CD4-positive, alpha-beta memory T cell (primary cell): ENCODE results near the gene TGIF2. TPM values are rescaled to one million over a fixed set of nuclear protein-coding genes. Genes with fewer than 3 reads are reported as not detected.

Experiments
- CTCF ChIA-PET: fragments of 350-600 bp; sonication (Branson Sonifier 250); formaldehyde crosslinking; loops from one replicate; lab custom pipeline; 2021; ENCODE audit warnings: inconsistent platforms; ENCODE audit not compliant: partially characterized antibody; lab: Charles Lee
- POLR2A ChIA-PET: fragments of 350-600 bp; sonication (Branson Sonifier 250); formaldehyde crosslinking; loops from one replicate; lab custom pipeline; 2021; ENCODE audit not compliant: partially characterized antibody; lab: Charles Lee
- DNase-seq, 5 donors: peaks; one replicate each; pipeline versions ENCODE4 v3.0.0 to v3.0.0-alpha.2; 2020 to 2022; ENCODE audit warnings: mixed read lengths in 1 of 5
- H3K27ac ChIP-seq: one replicate; pipeline ENCODE4 v1.7.0; 2013; ENCODE audit warnings: low read depth, low read length
- H3K27me3 ChIP-seq: 2 replicates; pipeline ENCODE4 v1.7.0; 2013; ENCODE audit warnings: mild to moderate bottlenecking, low read length, moderate library complexity; ENCODE audit not compliant: insufficient read depth
- H3K36me3 ChIP-seq: 2 replicates; pipeline ENCODE4 v1.7.0; 2013; ENCODE audit warnings: mild to moderate bottlenecking, low read length, moderate library complexity; ENCODE audit not compliant: insufficient read depth
- H3K4me1 ChIP-seq: 2 replicates; pipeline ENCODE4 v1.7.0; 2013; ENCODE audit warnings: mild to moderate bottlenecking, low read length, moderate library complexity; ENCODE audit not compliant: insufficient read depth
- H3K4me3 ChIP-seq, 2 donors: one replicate each; pipeline ENCODE4 v1.7.0; 2013; ENCODE audit warnings: low read length in 2 of 2, mild to moderate bottlenecking in 1 of 2
- H3K9me3 ChIP-seq, 2 donors: one replicate each; pipeline ENCODE4 v1.7.0; 2013; ENCODE audit warnings: low read length in 2 of 2, control low read depth in 1 of 2; ENCODE audit not compliant: control insufficient read depth in 1 of 2
- H3K27ac Mint-ChIP-seq, 7 donors: one replicate each; pipeline ENCODE4 v1.8.0; 2020 to 2021; ENCODE audit warnings: mixed read lengths in 7 of 7, mild to moderate bottlenecking in 6 of 7, inconsistent platforms in 3 of 7, moderate library complexity in 3 of 7
- H3K27me3 Mint-ChIP-seq, 2 donors: one replicate each; pipeline ENCODE4 v1.8.0; 2020 to 2021; ENCODE audit warnings: mixed read lengths in 2 of 2
- H3K36me3 Mint-ChIP-seq, 2 donors: one replicate each; pipeline ENCODE4 v1.8.0; 2020 to 2021; ENCODE audit warnings: mixed read lengths in 2 of 2, inconsistent platforms in 1 of 2, mild to moderate bottlenecking in 1 of 2
- H3K4me1 Mint-ChIP-seq, 4 donors: one replicate each; pipeline ENCODE4 v1.8.0; 2020 to 2021; ENCODE audit warnings: mixed read lengths in 4 of 4, mild to moderate bottlenecking in 1 of 4
- H3K4me3 Mint-ChIP-seq, 8 donors: one replicate each; pipeline ENCODE4 v1.8.0; 2020 to 2021; ENCODE audit warnings: mixed read lengths in 8 of 8, mild to moderate bottlenecking in 7 of 8, moderate library complexity in 6 of 8, inconsistent platforms in 3 of 8
- H3K9me3 Mint-ChIP-seq, 8 donors: one replicate each; pipeline ENCODE4 v1.8.0; 2020 to 2021; ENCODE audit warnings: mixed read lengths in 8 of 8, mild to moderate bottlenecking in 5 of 8, inconsistent platforms in 3 of 8, moderate library complexity in 1 of 8
- intact Hi-C: fragments of 100-400 bp; cut with micrococcal nuclease; formaldehyde crosslinking; loops from one replicate; pipeline ENCODE4 v1.15.1; 2023
- polyA plus RNA-seq, 2 donors: library from polyadenylated mRNA; unstranded; fragments of 300-500 nt; fragmentation: Illumina TruSeq; gene quantifications; one replicate each; pipeline ENCODE4 v1.2.3, GENCODE V29; 2021
- total RNA-seq, 2 experiments: library from RNA; stranded (reverse); gene quantifications; one replicate each; pipeline ENCODE4 v1.2.3, GENCODE V29; 2021

Gene TGIF2
- total and polyA plus RNA-seq, 4 experiments from 2014 or later, result 19.2 to 35.0 (median 28.2) TPM

- no peak overlapping the region for H3K4me3 ChIP-seq
- no peaks in the 10 kb centered on the region for H3K27me3 Mint-ChIP-seq
- intact Hi-C loops, result no loop called here
- no peaks in the 10 kb centered on the region for H3K27me3 ChIP-seq
- peak in 1 of 5 donors; percentile 60 for DNase-seq
- peaks cover 31% of the 10 kb centered on the region for H3K36me3 ChIP-seq
- no peaks in the 10 kb centered on the region for H3K9me3 ChIP-seq
- peak overlapping the region in 1 of 8 donors; percentile 39 for H3K4me3 Mint-ChIP-seq
- ChIA-PET POLR2A (interaction anchor here (3.3 to 7.6 kb wide), 2 partner anchors 16 to 22 kb away, joined by 27 to 90 read pairs; partner anchors contain the start of genes RAB5IF and SLA2), CTCF (interaction anchor here (0.8 to 3.7 kb wide), 4 partner anchors 15 to 23 kb away, joined by 3 to 25 read pairs (median 4); partner anchors contain the start of genes RAB5IF and SLA2)
- peaks cover 0 to 2% (median 0%) of the 10 kb centered on the region in 8 donors for H3K9me3 Mint-ChIP-seq
- H3K4me1 ChIP-seq, result peaks cover 42% of the 10 kb centered on the region
- peak overlapping the region in 6 of 7 donors; percentile 37 to 76 (median 52) for H3K27ac Mint-ChIP-seq
- peaks cover 45 to 71% of the 10 kb centered on the region in 2 donors for H3K36me3 Mint-ChIP-seq
- H3K27ac ChIP-seq, result no peak overlapping the region
- peaks cover 31 to 75% (median 54%) of the 10 kb centered on the region in 4 donors for H3K4me1 Mint-ChIP-seq
These were observed 54.7 kb downstream of the TGIF2 start for GRCh38 chr20:36628076-36628475.

GRCh38 chr20:36629719-36630681, 56.6 kb downstream of the TGIF2 start:
- no peaks in the 10 kb centered on the region for H3K27me3 Mint-ChIP-seq
- Histone ChIP-seq H3K4me1 (peaks cover 32% of the 10 kb centered on the region), H3K9me3 (no peaks in the 10 kb centered on the region), H3K4me3 (peak overlapping the region in 1 of 2 donors; percentile 27), H3K36me3 (peaks cover 31% of the 10 kb centered on the region), H3K27ac (peak overlapping the region; percentile 36), H3K27me3 (no peaks in the 10 kb centered on the region)
- peak; percentile 37 to 52 (median 43) for DNase-seq
- peaks cover 0 to 2% (median 0%) of the 10 kb centered on the region in 8 donors for H3K9me3 Mint-ChIP-seq
- intact Hi-C loops, result loop anchor here (1.0 kb wide), 2 partner anchors 15 to 24 kb away; no protein-coding TSS in a partner anchor
- H3K4me1 Mint-ChIP-seq, result peaks cover 21 to 61% (median 45%) of the 10 kb centered on the region in 4 donors
- peaks cover 39 to 67% of the 10 kb centered on the region in 2 donors for H3K36me3 Mint-ChIP-seq
- ChIA-PET POLR2A (interaction anchor here (0.6 to 7.6 kb wide), 12 partner anchors 14 to 323 kb away, joined by 3 to 90 read pairs (median 4); partner anchors contain the start of genes RAB5IF and SLA2), CTCF (interaction anchor here (0.6 to 3.7 kb wide), 9 partner anchors 11 to 179 kb away, joined by 3 to 25 read pairs (median 4); partner anchors contain the start of gene SLA2)
- peak overlapping the region; percentile 94 to 98 (median 96) for H3K27ac Mint-ChIP-seq
- peak overlapping the region; percentile 75 to 91 (median 80) for H3K4me3 Mint-ChIP-seq

- peaks cover 32% of the 10 kb centered on the region for H3K4me1 ChIP-seq
- H3K4me3 Mint-ChIP-seq, result peak overlapping the region in 2 of 8 donors; percentile 37 to 49
- no peak for DNase-seq
- no peaks in the 10 kb centered on the region for H3K27me3 ChIP-seq
- H3K9me3 ChIP-seq, result no peaks in the 10 kb centered on the region
- H3K27ac ChIP-seq, result no peak overlapping the region
- POLR2A ChIA-PET, result interaction anchor here (2.4 to 7.6 kb wide), 2 partner anchors 13 to 57 kb away, joined by 7 to 90 read pairs; partner anchors contain the start of gene SLA2
- H3K27ac Mint-ChIP-seq, result peak overlapping the region; percentile 68 to 98 (median 85)
- CTCF ChIA-PET, result interaction anchor here (3.7 kb wide), 1 partner anchor 14 kb away, joined by 25 read pairs; the partner anchor contains the start of gene SLA2
- no peak overlapping the region for H3K4me3 ChIP-seq
- peaks cover 40% of the 10 kb centered on the region for H3K36me3 ChIP-seq
- H3K36me3 Mint-ChIP-seq, result peaks cover 42 to 72% of the 10 kb centered on the region in 2 donors
- peaks cover 21 to 65% (median 46%) of the 10 kb centered on the region in 4 donors for H3K4me1 Mint-ChIP-seq
- intact Hi-C loops, result no loop called here
- H3K9me3 Mint-ChIP-seq, result peaks cover 0 to 2% (median 0%) of the 10 kb centered on the region in 8 donors
- no peaks in the 10 kb centered on the region for H3K27me3 Mint-ChIP-seq
These were observed 58.2 kb downstream of the TGIF2 start for GRCh38 chr20:36631646-36632045.

GRCh38 chr20:36632147-36632486, 58.7 kb downstream of the TGIF2 start:
- ChIA-PET CTCF (interaction anchor here (3.7 kb wide), 1 partner anchor 14 kb away, joined by 25 read pairs; the partner anchor contains the start of gene SLA2), POLR2A (interaction anchor here (7.6 kb wide), 1 partner anchor 12 kb away, joined by 90 read pairs; the partner anchor contains the start of gene SLA2)
- Histone ChIP-seq H3K36me3 (peaks cover 39% of the 10 kb centered on the region), H3K9me3 (no peaks in the 10 kb centered on the region), H3K27me3 (no peaks in the 10 kb centered on the region), H3K4me3 (no peak overlapping the region), H3K4me1 (peaks cover 32% of the 10 kb centered on the region), H3K27ac (no peak overlapping the region)
- Mint-ChIP-seq H3K36me3 (peaks cover 41 to 69% of the 10 kb centered on the region in 2 donors), H3K27ac (peak overlapping the region; percentile 68 to 94 (median 85)), H3K9me3 (no peaks in the 10 kb centered on the region), H3K4me1 (peaks cover 23 to 65% (median 42%) of the 10 kb centered on the region in 4 donors), H3K27me3 (no peaks in the 10 kb centered on the region), H3K4me3 (peak overlapping the region in 3 of 8 donors; percentile 18 to 49 (median 37))
- no peak for DNase-seq
- intact Hi-C loops, result no loop called here

GRCh38 chr20:36632487-36633284, 59.3 kb downstream of the TGIF2 start:
- Mint-ChIP-seq H3K4me1 (peaks cover 23 to 64% (median 39%) of the 10 kb centered on the region in 4 donors), H3K27me3 (no peaks in the 10 kb centered on the region), H3K9me3 (no peaks in the 10 kb centered on the region), H3K4me3 (peak overlapping the region in 1 of 8 donors; percentile 37), H3K36me3 (peaks cover 41 to 65% of the 10 kb centered on the region in 2 donors), H3K27ac (peak overlapping the region in 5 of 7 donors; percentile 7 to 94 (median 70))
- no peaks in the 10 kb centered on the region for H3K27me3 ChIP-seq
- peaks cover 32% of the 10 kb centered on the region for H3K4me1 ChIP-seq
- H3K36me3 ChIP-seq, result peaks cover 33% of the 10 kb centered on the region
- ChIA-PET CTCF (interaction anchor here (1.0 kb wide), 1 partner anchor 14 kb away, joined by 3 read pairs; the partner anchor contains the start of gene SLA2), POLR2A (interaction anchor here (7.6 kb wide), 1 partner anchor 12 kb away, joined by 90 read pairs; the partner anchor contains the start of gene SLA2)
- H3K4me3 ChIP-seq, result no peak overlapping the region
- no peak overlapping the region for H3K27ac ChIP-seq
- intact Hi-C loops, result no loop called here
- no peaks in the 10 kb centered on the region for H3K9me3 ChIP-seq
- DNase-seq, result no peak

- peaks cover 30% of the 10 kb centered on the region for H3K36me3 ChIP-seq
- ChIA-PET CTCF (interaction anchor here (1.0 to 1.4 kb wide), 2 partner anchors 13 to 21 kb away, joined by 3 to 4 read pairs; partner anchors contain the start of gene SLA2), POLR2A (no interaction called here)
- no peaks in the 10 kb centered on the region for H3K9me3 Mint-ChIP-seq
- H3K27me3 Mint-ChIP-seq, result no peaks in the 10 kb centered on the region
- no peak overlapping the region for H3K4me3 Mint-ChIP-seq
- H3K27ac Mint-ChIP-seq, result peak overlapping the region in 4 of 7 donors; percentile 32 to 86 (median 56)
- peaks cover 26% of the 10 kb centered on the region for H3K4me1 ChIP-seq
- intact Hi-C loops, result no loop called here
- no peak overlapping the region for H3K4me3 ChIP-seq
- peaks cover 35 to 62% of the 10 kb centered on the region in 2 donors for H3K36me3 Mint-ChIP-seq
- no peaks in the 10 kb centered on the region for H3K9me3 ChIP-seq
- no peaks in the 10 kb centered on the region for H3K27me3 ChIP-seq
- DNase-seq, result no peak
- H3K27ac ChIP-seq, result no peak overlapping the region
- peaks cover 24 to 62% (median 33%) of the 10 kb centered on the region in 4 donors for H3K4me1 Mint-ChIP-seq
These were observed 59.9 kb downstream of the TGIF2 start for GRCh38 chr20:36633285-36633772.
